LNCAP (cell line): ENCODE data around the gene MRPL4.

ENCODE experiments used
- CTCF ChIP-seq: fragments of 450-650 bp; IDR thresholded peaks from 2 replicates; pipeline ENCODE4 v1.5.1; 2017; ENCODE audit warnings: mild to moderate bottlenecking

MRPL4 gene

GRCh38 chr19:10211691-10212090 is 40.3 kb upstream of the MRPL4 start:
- no peak for TF ChIP-seq CTCF

- TF ChIP-seq CTCF, result no peak
These were observed 37.2 kb upstream of the MRPL4 start for GRCh38 chr19:10214784-10215183.

GRCh38 chr19:10217085-10217484 is 34.9 kb upstream of the MRPL4 start:
- no peak for TF ChIP-seq CTCF

GRCh38 chr19:10219678-10220077 is 32.3 kb upstream of the MRPL4 start:
- TF ChIP-seq CTCF, result no peak

- TF ChIP-seq CTCF, result no peak
These were observed 31.3 kb upstream of the MRPL4 start for GRCh38 chr19:10220695-10221094.

- TF ChIP-seq CTCF, result no peak
These were observed 29.7 kb upstream of the MRPL4 start for GRCh38 chr19:10222201-10222890.

- no peak for TF ChIP-seq CTCF
These were observed 28.4 kb upstream of the MRPL4 start for GRCh38 chr19:10223488-10224213.
